Measurements from ENCODE around the gene HSPD1. TPM values are rescaled to one million over a fixed set of nuclear protein-coding genes. Genes with fewer than 3 reads are reported as not detected.
A peak's percentile ranks its signal among the peaks of the same experiment; 100 is the strongest.
"Not testable (repeated sequence)": the region's sequence is repeated elsewhere in the genome, so short reads cannot be mapped to it uniquely, and the experiment has no call there.

The HSPD1 gene
- total RNA-seq, 3 donors from 2014 or later: 1,165 to 1,393 (median 1,366) TPM

DNA sequence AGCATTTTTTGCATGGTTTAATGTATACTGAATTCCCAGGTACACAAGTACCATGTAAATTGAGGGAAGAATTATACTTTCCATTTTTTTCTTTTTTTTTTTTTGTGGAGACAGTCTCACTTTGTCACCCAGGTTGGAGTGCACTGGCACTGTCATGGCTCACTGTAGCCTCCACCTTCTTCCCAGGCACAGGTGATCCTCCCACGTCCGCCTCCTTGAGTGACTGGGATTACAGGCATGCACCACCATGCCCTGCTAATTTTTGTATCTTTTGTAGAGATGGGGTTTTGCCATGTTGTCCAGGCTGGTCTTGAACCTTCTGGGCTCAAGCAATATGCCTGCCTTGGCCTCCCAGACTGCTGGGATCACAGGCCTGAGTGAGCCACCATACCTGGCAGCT lies 4.4 kb upstream of the HSPD1 start:
- Mint-ChIP-seq H3K36me3 (ENCODE audit: insufficient read depth) (peaks cover 35% of the 10 kb centered on the region), H3K4me3 (no peak overlapping the region), H3K4me1 (ENCODE audit: low read depth) (peaks cover 14% of the 10 kb centered on the region), H3K27me3 (ENCODE audit: low read depth) (no peaks in the 10 kb centered on the region), H3K9me3 (no peaks in the 10 kb centered on the region)
- DNase-seq (no peak), ATAC-seq (no peak)

DNA sequence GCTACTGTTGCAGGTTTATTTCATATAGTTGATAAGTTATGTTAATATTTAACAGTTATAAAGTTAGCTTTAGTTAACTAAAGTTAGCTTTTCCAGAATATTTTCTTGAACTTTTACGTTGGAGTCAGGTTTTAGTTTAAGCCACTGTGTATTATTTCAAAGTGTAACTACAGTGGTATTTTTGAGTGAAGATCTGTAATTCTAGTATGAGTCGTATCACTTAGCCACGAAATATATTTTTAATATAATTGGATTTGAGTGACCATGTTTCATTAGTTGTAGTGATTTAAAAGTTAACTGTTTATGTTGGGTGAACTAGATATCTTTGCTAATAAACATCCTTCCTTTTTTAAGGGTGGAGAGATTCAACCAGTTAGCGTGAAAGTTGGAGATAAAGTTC lies 3.0 kb upstream of the HSPD1 start:
- peaks cover 44% of the 10 kb centered on the region for H3K36me3 Mint-ChIP-seq (ENCODE audit: insufficient read depth)
- peak overlapping the region; percentile 89 for H3K4me3 Mint-ChIP-seq
- no peaks in the 10 kb centered on the region for H3K9me3 Mint-ChIP-seq
- DNase-seq (no peak), ATAC-seq (no peak)
- peaks cover 19% of the 10 kb centered on the region for H3K4me1 Mint-ChIP-seq (ENCODE audit: low read depth)
- H3K27me3 Mint-ChIP-seq (ENCODE audit: low read depth): no peaks in the 10 kb centered on the region

DNA sequence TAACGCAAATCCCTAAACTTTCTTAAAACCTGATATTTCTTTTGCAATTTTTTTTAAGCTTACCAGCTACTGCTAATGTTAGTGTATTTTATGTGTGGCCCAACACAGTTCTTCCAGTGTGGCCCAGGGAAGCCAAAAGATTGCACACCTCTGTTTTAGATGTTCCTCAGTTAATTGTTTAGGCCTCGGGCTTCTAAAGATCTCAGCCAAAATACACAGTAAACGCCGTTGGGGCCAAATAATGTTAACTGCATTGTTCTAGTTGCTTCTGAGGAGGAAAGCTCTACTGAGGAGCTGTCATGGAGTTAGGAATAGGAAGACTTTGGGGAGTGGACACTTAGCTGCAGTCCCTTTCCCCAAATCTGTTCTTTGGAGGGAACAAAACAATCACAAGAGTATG lies 2.6 kb upstream of the HSPD1 start:
- ATAC-seq (no peak), DNase-seq (no peak)
- Mint-ChIP-seq H3K4me1 (ENCODE audit: low read depth) (peaks cover 24% of the 10 kb centered on the region), H3K27me3 (ENCODE audit: low read depth) (no peaks in the 10 kb centered on the region), H3K36me3 (ENCODE audit: insufficient read depth) (peaks cover 49% of the 10 kb centered on the region), H3K4me3 (peak overlapping the region; percentile 89), H3K9me3 (no peaks in the 10 kb centered on the region)

DNA sequence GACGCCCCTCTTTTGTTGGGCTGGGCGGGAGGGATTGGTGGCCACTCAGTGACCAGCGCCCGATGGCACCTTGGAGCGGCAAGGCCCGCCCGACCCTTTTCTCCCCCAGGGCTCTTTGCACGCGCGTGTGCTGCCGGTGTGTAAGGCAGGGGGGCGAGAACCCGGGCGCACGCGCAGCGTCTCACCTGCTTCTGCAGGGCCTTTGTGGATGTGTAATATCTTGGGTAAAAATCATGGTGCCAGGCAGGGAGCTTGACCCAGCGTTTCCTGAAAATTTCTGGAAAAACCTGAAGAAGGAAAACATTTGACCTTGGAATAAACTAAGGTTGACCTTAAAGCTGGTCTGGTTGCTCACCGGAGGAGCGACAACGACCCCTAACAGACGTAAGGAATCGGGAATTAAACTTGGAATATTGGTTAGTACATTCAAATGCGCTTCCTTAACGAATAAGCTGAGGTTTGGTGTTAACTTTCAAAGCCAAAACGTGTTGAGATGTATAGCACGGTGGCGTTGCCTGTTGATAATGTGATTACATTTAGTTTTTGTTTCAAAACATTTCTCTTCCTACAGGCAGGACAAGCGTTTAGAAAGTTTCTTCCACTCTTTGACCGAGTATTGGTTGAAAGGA lies 977 bp upstream of the HSPD1 start:
- Mint-ChIP-seq H3K4me1 (ENCODE audit: low read depth) (peaks cover 39% of the 10 kb centered on the region), H3K27me3 (ENCODE audit: low read depth) (no peaks in the 10 kb centered on the region)
- peak; percentile 5 to 6 for ATAC-seq

DNA sequence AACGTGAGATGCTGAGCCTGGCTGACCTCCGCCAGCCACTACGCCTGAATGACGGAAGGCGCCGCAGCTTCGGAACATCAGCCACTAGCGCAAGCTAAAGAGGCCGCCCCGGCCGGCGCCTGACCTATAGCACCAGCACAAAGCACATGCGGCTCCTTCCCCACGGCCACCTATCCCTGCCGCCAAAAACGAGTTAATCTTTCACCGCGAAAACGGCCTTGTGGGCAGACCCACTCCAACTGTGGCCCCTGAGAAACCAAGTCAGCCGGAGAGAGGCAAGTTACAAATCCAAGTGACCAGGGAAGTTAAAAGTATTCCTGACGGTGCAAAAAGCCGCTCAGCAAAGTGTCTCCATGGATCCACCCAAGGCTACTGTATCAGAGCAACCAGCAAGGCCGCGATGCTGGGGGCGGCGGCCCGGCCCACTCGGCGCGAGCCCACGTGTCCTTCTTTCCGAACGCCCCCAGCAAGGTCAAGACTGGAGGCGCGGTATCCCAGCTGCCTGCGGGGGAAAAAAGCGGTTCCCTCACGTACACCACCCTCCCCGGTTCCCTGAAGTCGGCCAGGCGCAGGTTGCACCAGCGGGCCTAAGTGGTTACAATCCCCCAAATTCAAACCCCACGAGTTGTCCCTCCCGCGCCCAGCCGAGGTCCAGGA lies 575 bp downstream of the HSPD1 start:
- ATAC-seq: peak; percentile 4 to 5
- no peaks in the 10 kb centered on the region for H3K27me3 Mint-ChIP-seq (ENCODE audit: low read depth)

More for the DNA sequence above, 977 bp upstream of the HSPD1 start:
- no peak for DNase-seq
- Mint-ChIP-seq H3K4me3 (peak overlapping the region; percentile 89), H3K36me3 (ENCODE audit: insufficient read depth) (peaks cover 60% of the 10 kb centered on the region), H3K9me3 (no peaks in the 10 kb centered on the region)

DNA sequence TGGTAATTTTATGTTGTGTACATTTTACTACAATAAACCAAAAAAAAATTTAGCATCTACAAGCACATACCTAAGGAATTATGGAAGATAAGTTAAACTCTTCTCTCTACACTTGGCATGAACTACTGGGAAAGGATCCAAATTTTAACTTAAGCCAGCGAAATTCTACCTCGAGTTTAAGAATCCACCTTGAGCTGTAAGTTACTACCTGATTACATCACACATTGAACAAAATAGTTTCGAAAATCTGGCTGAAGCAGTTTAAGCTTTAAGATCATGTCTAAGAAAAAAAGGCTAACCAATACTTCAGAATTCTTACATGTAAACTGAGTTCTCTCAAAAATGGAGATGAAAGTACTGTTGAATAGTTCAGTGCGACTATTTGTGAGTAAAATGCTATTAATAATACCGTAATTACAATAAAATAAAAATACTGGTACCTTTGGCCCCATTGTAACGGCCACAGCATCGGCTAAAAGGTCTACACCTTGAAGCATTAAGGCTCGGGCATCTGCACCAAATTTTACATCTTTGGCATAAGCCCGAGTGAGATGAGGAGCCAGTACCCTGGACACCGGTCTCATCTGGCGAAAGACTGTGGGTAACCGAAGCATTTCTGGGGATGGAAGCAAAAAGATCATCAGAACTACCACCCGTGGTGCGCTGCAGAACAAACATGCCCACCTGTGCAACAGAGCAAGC lies 1.3 kb downstream of the HSPD1 start:
- ATAC-seq (no peak), DNase-seq (no peak)
- no peaks in the 10 kb centered on the region for H3K9me3 Mint-ChIP-seq
- H3K36me3 Mint-ChIP-seq (ENCODE audit: insufficient read depth): peaks cover 62% of the 10 kb centered on the region
- H3K27me3 Mint-ChIP-seq (ENCODE audit: low read depth): no peaks in the 10 kb centered on the region
- peaks cover 44% of the 10 kb centered on the region for H3K4me1 Mint-ChIP-seq (ENCODE audit: low read depth)
- peak overlapping the region; percentile 89 for H3K4me3 Mint-ChIP-seq

More for the DNA sequence above, 575 bp downstream of the HSPD1 start:
- H3K36me3 Mint-ChIP-seq (ENCODE audit: insufficient read depth): peaks cover 61% of the 10 kb centered on the region
- peak; percentile 36 for DNase-seq
- H3K4me3 Mint-ChIP-seq: peak overlapping the region; percentile 89
- peaks cover 44% of the 10 kb centered on the region for H3K4me1 Mint-ChIP-seq (ENCODE audit: low read depth)
- no peaks in the 10 kb centered on the region for H3K9me3 Mint-ChIP-seq

DNA sequence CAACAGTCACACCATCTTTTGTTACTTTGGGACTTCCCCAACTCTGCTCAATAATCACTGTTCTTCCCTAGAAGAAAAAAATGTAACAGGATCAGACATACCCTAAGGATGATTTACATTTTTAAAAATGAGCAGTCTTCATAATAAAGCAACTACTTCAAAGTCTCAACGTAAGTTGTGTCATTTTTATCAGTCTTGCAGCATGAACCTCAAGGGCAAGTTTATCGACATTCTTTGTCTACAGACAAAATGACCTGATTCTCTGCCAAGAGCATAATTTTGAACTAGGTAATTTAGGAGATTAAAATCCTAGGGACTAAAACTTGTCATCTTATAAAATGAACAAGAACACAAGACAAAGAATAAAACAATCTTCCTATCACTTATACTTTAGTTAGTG lies 2.3 kb downstream of the HSPD1 start:
- Mint-ChIP-seq H3K4me3 (peak overlapping the region; percentile 89), H3K27me3 (ENCODE audit: low read depth) (no peaks in the 10 kb centered on the region), H3K36me3 (ENCODE audit: insufficient read depth) (peaks cover 61% of the 10 kb centered on the region), H3K4me1 (ENCODE audit: low read depth) (peaks cover 41% of the 10 kb centered on the region), H3K9me3 (no peaks in the 10 kb centered on the region)
- DNase-seq (no peak), ATAC-seq (no peak)

DNA sequence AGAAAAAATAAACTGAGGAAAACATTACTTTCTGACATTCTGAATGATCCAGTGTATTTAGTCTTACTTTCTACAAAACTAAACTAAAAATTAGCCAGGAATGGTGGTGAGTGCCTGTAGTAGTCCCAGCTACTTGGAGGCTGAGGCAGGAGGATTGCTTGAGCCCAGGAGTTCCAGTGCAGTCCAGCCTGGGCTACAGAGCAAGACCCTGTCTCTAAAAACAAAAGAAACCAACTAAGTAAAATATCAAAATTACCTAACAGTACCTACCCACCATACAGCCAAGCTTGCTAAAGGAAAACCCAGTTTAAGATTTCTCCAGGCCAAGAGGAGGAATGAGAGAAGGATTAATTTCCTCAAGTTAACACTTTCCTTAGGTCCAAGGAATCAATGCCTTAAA lies 2.9 kb downstream of the HSPD1 start:
- Mint-ChIP-seq H3K36me3 (ENCODE audit: insufficient read depth) (peaks cover 56% of the 10 kb centered on the region), H3K4me3 (peak overlapping the region; percentile 89), H3K27me3 (ENCODE audit: low read depth) (no peaks in the 10 kb centered on the region), H3K9me3 (no peaks in the 10 kb centered on the region), H3K4me1 (ENCODE audit: low read depth) (peaks cover 39% of the 10 kb centered on the region)
- no peak for DNase-seq
- ATAC-seq: no peak

DNA sequence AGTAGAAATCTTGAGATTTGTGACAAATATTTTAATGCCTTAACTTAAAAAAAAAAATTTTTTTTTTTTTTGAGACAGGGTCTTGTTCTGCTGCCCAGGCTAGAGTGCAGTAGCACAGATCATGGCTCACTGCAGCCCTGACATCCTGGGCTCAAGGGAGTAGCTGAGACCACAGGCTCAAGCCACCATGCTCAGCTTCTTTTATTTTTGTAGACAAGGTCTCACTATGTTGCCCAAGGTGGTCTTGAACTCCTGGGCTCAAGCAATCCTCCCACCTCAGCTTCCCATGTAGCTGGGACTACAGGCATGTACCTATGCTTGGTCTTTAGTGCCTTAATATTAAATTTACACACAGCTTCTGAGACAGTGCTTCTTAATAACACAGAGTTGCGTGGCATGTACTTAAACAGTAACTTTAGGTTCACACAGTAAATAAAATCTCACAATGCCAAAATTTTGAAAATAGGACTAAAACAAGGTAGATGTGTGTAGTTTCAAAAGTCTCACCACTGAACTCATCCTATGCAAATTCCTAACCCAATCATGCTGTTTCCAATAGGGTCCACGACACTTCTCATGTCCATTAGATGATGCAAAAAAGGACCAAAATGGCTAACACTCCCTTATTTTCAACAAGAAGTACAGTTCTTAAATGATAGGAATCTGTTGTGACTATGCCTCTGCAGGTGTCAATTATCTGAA lies 4.1 kb downstream of the HSPD1 start:
- ATAC-seq: no peak
- peaks cover 43% of the 10 kb centered on the region for H3K4me1 Mint-ChIP-seq (ENCODE audit: low read depth)
- no peaks in the 10 kb centered on the region for H3K9me3 Mint-ChIP-seq
- peak overlapping the region; percentile 89 for H3K4me3 Mint-ChIP-seq
- peaks cover 57% of the 10 kb centered on the region for H3K36me3 Mint-ChIP-seq (ENCODE audit: insufficient read depth)
- no peak for DNase-seq
- H3K27me3 Mint-ChIP-seq (ENCODE audit: low read depth): no peaks in the 10 kb centered on the region

DNA sequence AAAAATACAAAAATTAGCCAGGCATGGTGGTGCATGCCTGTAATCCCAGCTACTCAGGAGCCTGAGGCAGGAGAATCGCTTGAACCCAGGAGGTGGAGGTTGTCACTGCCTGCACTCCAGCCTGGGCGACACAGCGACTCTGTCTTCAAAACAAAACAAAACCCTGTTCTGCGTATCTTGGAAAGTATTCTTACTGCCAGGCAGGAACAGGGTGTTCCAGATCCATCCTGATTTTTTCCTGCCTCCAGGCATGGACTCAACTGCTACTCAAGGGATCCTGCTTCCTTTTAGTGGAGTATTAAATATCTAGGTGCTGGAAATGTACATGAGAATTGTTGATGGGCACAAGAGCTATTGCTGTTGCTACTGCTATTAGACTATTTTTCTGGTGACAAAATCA lies 12.3 kb downstream of the HSPD1 start:
- H3K4me3 Mint-ChIP-seq: no peak overlapping the region
- peaks cover 5% of the 10 kb centered on the region for H3K4me1 Mint-ChIP-seq (ENCODE audit: low read depth)
- DNase-seq: no peak
- H3K9me3 Mint-ChIP-seq: peaks cover 5% of the 10 kb centered on the region
- H3K36me3 Mint-ChIP-seq (ENCODE audit: insufficient read depth): peaks cover 59% of the 10 kb centered on the region
- H3K27me3 Mint-ChIP-seq (ENCODE audit: low read depth): no peaks in the 10 kb centered on the region
- no peak for ATAC-seq

DNA sequence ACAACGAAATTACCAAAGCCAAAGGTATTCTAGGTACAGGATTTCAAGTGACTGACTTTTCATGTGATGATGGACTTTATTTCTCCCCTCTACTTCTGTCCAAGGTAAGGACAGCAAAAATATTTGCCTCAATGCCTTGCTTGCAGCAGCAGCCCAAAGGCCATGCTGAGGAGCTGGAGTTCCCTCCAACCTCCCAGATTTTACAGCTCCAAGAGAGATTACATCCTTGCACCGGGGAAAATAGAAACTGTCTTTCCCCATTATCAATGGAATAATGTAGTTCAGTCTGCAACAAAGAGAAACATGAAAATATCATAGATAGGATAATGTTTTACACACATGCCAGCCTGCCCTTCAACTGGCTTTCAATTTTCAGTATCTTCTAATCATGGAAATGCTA lies 13.5 kb downstream of the HSPD1 start:
- H3K27me3 Mint-ChIP-seq (ENCODE audit: low read depth): no peaks in the 10 kb centered on the region
- peaks cover 5% of the 10 kb centered on the region for H3K9me3 Mint-ChIP-seq
- no peak for DNase-seq
- H3K4me3 Mint-ChIP-seq: no peak overlapping the region
- H3K4me1 Mint-ChIP-seq (ENCODE audit: low read depth): no peaks in the 10 kb centered on the region
- no peak for ATAC-seq
- H3K36me3 Mint-ChIP-seq (ENCODE audit: insufficient read depth): peaks cover 56% of the 10 kb centered on the region

DNA sequence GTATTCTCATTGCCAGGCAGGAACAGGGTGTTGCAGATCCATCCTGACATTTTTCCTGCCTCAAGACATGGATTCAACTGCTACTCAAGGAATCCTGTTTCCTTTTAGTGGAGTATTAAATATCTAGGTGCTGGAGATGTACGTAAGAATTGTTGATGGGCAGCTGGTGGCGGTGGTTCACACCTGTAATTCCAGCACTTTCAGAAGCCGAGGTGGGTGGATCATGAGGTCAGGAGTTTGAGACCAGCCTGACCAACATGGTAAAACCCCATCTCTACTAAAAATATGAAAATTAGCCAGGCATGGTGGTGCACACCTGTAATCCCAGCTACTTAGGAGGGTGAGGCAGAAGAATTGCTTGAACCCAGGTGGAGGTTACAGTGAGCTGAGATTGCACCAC lies 15.4 kb downstream of the HSPD1 start:
- H3K27me3 Mint-ChIP-seq (ENCODE audit: low read depth); ATAC-seq; H3K9me3 Mint-ChIP-seq; H3K4me1 Mint-ChIP-seq (ENCODE audit: low read depth); DNase-seq; H3K4me3 Mint-ChIP-seq: not testable (repeated sequence)
- H3K36me3 Mint-ChIP-seq (ENCODE audit: insufficient read depth): peaks cover 53% of the 10 kb centered on the region

DNA sequence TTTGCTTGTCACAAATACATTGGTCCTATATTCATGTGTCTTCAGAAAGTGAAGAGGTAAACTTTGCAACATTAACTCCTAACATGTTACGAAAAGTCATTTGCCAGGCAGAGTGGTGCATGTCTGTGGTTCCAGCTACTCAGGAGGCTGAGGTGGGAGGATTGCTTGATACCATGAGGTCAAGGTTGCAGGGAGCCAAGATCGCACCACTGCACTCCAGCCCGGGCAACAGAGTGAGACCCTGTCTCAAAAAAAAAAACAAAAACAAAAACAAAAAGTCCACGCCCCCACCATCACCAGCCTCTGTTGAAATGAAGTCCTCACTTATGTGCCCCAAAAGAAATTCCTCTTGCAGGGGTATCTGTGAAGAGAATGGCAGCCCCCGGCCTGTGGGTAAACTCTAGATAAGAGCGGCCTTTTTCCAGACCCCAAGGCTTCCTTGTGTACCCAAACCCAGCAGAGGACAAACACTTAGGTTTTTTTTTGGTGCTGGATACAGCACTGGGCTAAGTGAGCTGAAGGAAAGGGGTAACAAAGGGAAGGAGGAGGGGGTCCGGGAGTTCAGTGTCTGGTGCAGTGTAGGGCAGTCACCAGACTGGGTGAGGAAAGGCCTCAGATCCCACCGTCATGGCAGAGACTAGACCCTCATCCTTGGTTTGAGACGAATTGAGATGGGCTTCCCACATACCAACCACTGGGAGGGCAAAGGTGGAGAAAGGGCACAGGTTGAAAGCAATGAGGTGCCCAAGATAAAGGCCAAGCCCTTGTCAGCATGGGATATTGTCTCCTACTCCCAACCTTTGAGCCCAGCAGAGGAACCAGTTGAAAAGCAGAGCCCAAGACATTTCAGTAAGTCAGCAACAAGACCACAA lies 19.2 kb downstream of the HSPD1 start:
- H3K36me3 Mint-ChIP-seq (ENCODE audit: insufficient read depth): peaks cover 48% of the 10 kb centered on the region
- DNase-seq (no peak), ATAC-seq (no peak)
- H3K4me3 Mint-ChIP-seq: no peak overlapping the region
- no peaks in the 10 kb centered on the region for H3K4me1 Mint-ChIP-seq (ENCODE audit: low read depth)
- no peaks in the 10 kb centered on the region for H3K27me3 Mint-ChIP-seq (ENCODE audit: low read depth)
- H3K9me3 Mint-ChIP-seq: peaks cover 5% of the 10 kb centered on the region

DNA sequence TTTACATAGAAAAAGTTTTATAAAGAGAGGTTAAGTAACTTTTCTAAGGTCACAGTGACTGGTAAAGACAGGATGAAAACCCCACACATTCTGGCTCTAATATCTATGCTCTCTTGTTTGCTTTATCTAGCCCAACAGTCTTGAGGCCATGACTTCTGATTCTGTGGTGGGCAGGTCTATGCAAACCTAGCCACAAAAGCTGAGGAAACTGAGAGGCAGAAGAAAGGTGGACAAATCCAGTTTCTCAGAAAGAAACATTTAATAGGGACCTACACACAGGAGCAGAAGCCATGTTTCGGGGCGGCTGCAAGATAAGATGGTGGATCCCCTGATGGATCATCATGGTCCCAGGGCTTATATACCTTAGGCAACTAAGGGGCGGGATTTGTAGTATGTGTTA lies 21.8 kb downstream of the HSPD1 start:
- DNase-seq: no peak
- Mint-ChIP-seq H3K27me3 (ENCODE audit: low read depth) (no peaks in the 10 kb centered on the region), H3K4me1 (ENCODE audit: low read depth) (no peaks in the 10 kb centered on the region), H3K4me3 (no peak overlapping the region), H3K36me3 (ENCODE audit: insufficient read depth) (peaks cover 50% of the 10 kb centered on the region), H3K9me3 (no peaks in the 10 kb centered on the region)
- ATAC-seq: no peak
